SH-SY5Y (cell line): ENCODE measurements around the gene C9orf72.

ENCODE experiments used
- GATA2 ChIP-seq: IDR thresholded peaks from 2 replicates; pipeline ENCODE4 v1.6.1; 2011; ENCODE audit warnings: mild to moderate bottlenecking, low read depth, low read length
- GATA3 ChIP-seq: IDR thresholded peaks from 2 replicates; pipeline ENCODE4 v1.6.1; 2011; ENCODE audit warnings: low read depth, mild to moderate bottlenecking, low read length, moderate library complexity

DNA sequence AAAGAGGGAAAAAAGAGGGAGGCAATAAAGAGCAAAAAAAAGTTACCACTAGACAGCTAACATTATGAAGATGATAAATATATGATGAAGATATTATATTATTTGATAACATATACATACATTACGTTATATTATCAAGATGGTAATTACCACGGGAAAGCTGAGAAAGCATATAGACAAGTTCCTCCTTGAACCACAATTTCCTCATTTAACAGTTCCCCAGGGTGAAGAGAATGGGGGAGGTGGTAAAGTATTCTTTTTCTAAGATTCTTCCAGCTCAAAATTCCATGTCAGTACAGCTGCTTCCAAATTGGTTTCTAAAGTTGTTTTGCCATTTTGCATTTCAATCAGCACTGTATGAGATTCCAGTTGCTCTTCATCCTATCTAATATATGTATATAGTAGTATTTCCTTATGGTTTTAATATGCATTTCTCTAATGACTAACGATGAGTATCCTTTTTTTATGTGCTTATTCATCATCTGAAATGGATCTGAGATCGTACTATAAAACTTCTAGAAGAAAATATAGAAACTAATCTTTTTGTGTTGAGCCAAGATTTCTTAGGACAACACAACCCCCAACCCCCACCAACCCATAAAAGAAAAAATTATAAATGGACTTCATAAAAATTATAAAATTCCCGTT is 49.5 kb upstream of the C9orf72 start:
- TF ChIP-seq GATA3 (no peak), GATA2 (no peak)
